ENCODE results near the gene APC.
A peak's percentile ranks its signal among the peaks of the same experiment; 100 is the strongest.

APC gene

GRCh38 chr5:112784726-112785125 lies 47.0 kb downstream of the APC start:
- DNase-seq (ENCODE audit: low spot score): no peak

- no peak for DNase-seq (ENCODE audit: low spot score)
Observed at GRCh38 chr5:112787261-112787660, 49.6 kb downstream of the APC start.

GRCh38 chr5:112787896-112788295 lies 50.2 kb downstream of the APC start:
- DNase-seq (ENCODE audit: low spot score): no peak

GRCh38 chr5:112793201-112793600 lies 55.5 kb downstream of the APC start:
- no peak for DNase-seq (ENCODE audit: low spot score)

GRCh38 chr5:112794410-112794809 lies 56.7 kb downstream of the APC start:
- DNase-seq (ENCODE audit: low spot score): no peak

- no peak for DNase-seq (ENCODE audit: low spot score)
Observed at GRCh38 chr5:112795342-112795741, 57.7 kb downstream of the APC start.

GRCh38 chr5:112795944-112796678 lies 58.4 kb downstream of the APC start:
- DNase-seq (ENCODE audit: low spot score): no peak

- DNase-seq (ENCODE audit: low spot score): no peak
Observed at GRCh38 chr5:112799661-112800060, 62.0 kb downstream of the APC start.

GRCh38 chr5:112800891-112801290 lies 63.2 kb downstream of the APC start:
- no peak for DNase-seq (ENCODE audit: low spot score)

GRCh38 chr5:112811023-112811422 lies 73.3 kb downstream of the APC start:
- DNase-seq (ENCODE audit: low spot score): no peak

GRCh38 chr5:112812549-112812948 lies 74.9 kb downstream of the APC start:
- no peak for DNase-seq (ENCODE audit: low spot score)

- no peak for DNase-seq (ENCODE audit: low spot score)
Observed at GRCh38 chr5:112820246-112820645, 82.6 kb downstream of the APC start.

GRCh38 chr5:112822456-112822855 lies 84.8 kb downstream of the APC start:
- no peak for DNase-seq (ENCODE audit: low spot score)

GRCh38 chr5:112823181-112823580 lies 85.5 kb downstream of the APC start:
- DNase-seq (ENCODE audit: low spot score): no peak

GRCh38 chr5:112823656-112824055 lies 86.0 kb downstream of the APC start:
- DNase-seq (ENCODE audit: low spot score): no peak

- DNase-seq (ENCODE audit: low spot score): no peak
Observed at GRCh38 chr5:112824197-112824596, 86.5 kb downstream of the APC start.

GRCh38 chr5:112830378-112830777 lies 92.7 kb downstream of the APC start:
- no peak for DNase-seq (ENCODE audit: low spot score)

- DNase-seq (ENCODE audit: low spot score): no peak
Observed at GRCh38 chr5:112833971-112834370, 96.3 kb downstream of the APC start.

GRCh38 chr5:112844489-112844888 lies 106.8 kb downstream of the APC start:
- DNase-seq (ENCODE audit: low spot score): no peak

GRCh38 chr5:112846556-112846955 lies 108.9 kb downstream of the APC start:
- DNase-seq (ENCODE audit: low spot score): no peak

- no peak for DNase-seq (ENCODE audit: low spot score)
Observed at GRCh38 chr5:112847306-112847705, 109.6 kb downstream of the APC start.

GRCh38 chr5:112848116-112848811 lies 110.6 kb downstream of the APC start:
- DNase-seq (ENCODE audit: low spot score): peak; percentile 58

GRCh38 chr5:112849912-112850311 lies 112.2 kb downstream of the APC start:
- no peak for DNase-seq (ENCODE audit: low spot score)

GRCh38 chr5:112854651-112855050 lies 117.0 kb downstream of the APC start:
- no peak for DNase-seq (ENCODE audit: low spot score)

All from putamen (tissue), 1 donor.